GM12891 (cell line): ENCODE results near the gene CNTFR.

Source experiments
- DNase-seq: peaks from one replicate; pipeline ENCODE4 v3.0.0; 2011; ENCODE audit warnings: low spot score; ENCODE audit not compliant: insufficient read length
- FAIRE-seq: peaks from 2 replicates; lab custom pipeline; 2011; peaks lifted over from hg19 to GRCh38; lab: Jason Lieb, UNC
- PAX5 ChIP-seq: IDR thresholded peaks from 2 replicates; pipeline ENCODE4 v1.6.1; 2011; ENCODE audit warnings: low read length, moderate library complexity, mild to moderate bottlenecking; ENCODE audit not compliant: insufficient read depth, severe bottlenecking
- POLR2A ChIP-seq: IDR thresholded peaks from 2 replicates; pipeline ENCODE4 v1.6.1; 2011; ENCODE audit warnings: low read depth, low read length, control low read depth
- POLR2AphosphoS5 ChIP-seq: IDR thresholded peaks from 2 replicates; pipeline ENCODE4 v1.6.1; 2011; ENCODE audit warnings: low read depth, low read length, control low read depth
- POU2F2 ChIP-seq: IDR thresholded peaks from 2 replicates; pipeline ENCODE4 v1.6.1; 2011; ENCODE audit warnings: low read depth, mild to moderate bottlenecking, control low read depth, low read length, moderate library complexity
- SPI1 ChIP-seq: IDR thresholded peaks from 2 replicates; pipeline ENCODE4 v1.6.1; 2011; ENCODE audit warnings: low read depth, low read length, control low read depth
- TAF1 ChIP-seq: IDR thresholded peaks from 2 replicates; pipeline ENCODE4 v1.6.1; 2011; ENCODE audit warnings: low read depth, low read length, control low read depth

The CNTFR gene

DNA sequence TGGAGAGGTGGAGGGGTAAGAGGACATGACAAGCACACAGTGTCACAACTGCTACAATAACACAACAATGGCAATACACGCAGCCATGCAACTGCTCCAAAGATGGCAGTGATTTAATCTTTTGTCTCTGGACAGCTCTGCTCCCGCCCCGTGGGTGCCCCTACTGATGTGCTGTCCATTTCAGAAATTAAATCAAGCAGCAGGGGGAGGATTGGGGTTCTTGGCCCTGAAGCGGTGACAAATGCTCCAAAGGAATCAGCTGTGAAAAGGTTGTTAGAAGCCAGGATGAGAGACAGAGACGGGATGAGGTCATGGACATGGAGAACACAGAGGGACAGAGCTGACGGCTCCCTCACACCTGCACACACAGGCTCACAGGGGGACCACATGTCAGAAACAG is 22.6 kb downstream of the CNTFR start:
- DNase-seq (no peak), FAIRE-seq (no peak)
- no peak for TF ChIP-seq SPI1
- no peak for TF ChIP-seq POLR2AphosphoS5
- no peak for TF ChIP-seq TAF1
- TF ChIP-seq POLR2A, result no peak
- TF ChIP-seq PAX5, result no peak
- no peak for TF ChIP-seq POU2F2

DNA sequence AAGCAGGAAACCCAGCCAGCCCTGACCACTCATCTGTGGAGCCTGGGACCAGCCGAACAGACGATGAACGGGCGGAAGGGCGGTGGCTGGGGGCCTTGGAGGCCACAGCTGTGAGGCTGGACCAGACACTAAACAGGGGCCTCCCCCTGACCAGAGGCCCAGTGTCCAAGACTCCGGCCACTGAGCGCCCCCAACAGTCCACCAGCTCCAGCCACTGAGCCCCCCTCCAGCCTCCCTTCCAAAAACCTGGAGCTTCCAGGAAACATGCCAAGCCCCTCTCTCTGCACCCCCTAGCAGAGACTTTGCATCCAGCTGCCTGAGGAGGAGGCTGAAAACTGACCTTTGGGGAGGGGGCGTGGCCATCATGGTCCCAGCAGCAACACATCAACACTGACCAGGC is 23.2 kb downstream of the CNTFR start:
- DNase-seq (no peak), FAIRE-seq (no peak)
- no peak for TF ChIP-seq SPI1
- no peak for TF ChIP-seq POU2F2
- no peak for TF ChIP-seq POLR2AphosphoS5
- no peak for TF ChIP-seq PAX5
- no peak for TF ChIP-seq POLR2A
- no peak for TF ChIP-seq TAF1

DNA sequence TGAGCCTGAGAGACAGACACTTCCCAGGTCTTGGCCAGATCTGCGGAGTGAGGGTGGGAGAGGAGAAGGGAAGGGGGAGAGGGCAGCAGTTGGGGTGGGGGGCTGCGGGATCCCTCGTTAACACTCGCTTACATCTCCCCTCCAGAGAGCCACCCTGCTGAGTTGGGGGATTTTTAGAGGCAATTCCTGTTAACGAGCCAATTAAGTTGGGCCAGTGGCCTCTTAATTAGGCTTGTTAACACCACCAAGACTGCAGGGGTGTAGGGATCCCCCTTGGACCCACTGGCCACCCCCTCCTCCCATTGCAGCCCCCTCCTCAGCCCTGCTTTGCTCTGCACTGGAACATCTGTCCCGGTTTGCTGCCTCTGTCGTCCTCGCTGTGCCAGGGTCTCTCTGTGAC is 23.7 kb downstream of the CNTFR start:
- TF ChIP-seq SPI1 (no peak), TAF1 (no peak), PAX5 (no peak), POLR2A (no peak), POLR2AphosphoS5 (no peak), POU2F2 (no peak)
- DNase-seq, result no peak
- FAIRE-seq, result no peak

DNA sequence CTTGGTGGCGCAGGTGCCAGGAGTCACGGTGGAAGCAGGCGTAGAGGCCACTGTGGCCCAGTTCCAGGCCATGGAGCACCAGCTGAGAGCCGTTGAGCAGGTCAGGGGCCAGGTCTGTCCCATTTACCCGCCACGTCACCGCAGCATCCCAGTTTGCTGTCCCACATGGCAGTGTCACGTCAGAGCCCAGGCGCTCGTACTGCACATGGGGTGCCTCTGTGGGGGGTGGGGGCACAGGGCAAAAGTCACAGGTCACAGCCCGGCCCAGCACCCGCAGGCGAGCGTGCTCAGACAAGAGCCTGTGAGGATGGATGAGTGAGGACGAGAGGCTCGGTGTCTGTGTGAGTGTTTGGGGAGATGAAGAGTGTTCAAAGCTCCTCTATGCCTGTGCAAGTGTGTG is 24.9 kb downstream of the CNTFR start:
- no peak for DNase-seq
- no peak for FAIRE-seq
- TF ChIP-seq TAF1, result no peak
- no peak for TF ChIP-seq POLR2AphosphoS5
- no peak for TF ChIP-seq POLR2A
- TF ChIP-seq POU2F2, result no peak

DNA sequence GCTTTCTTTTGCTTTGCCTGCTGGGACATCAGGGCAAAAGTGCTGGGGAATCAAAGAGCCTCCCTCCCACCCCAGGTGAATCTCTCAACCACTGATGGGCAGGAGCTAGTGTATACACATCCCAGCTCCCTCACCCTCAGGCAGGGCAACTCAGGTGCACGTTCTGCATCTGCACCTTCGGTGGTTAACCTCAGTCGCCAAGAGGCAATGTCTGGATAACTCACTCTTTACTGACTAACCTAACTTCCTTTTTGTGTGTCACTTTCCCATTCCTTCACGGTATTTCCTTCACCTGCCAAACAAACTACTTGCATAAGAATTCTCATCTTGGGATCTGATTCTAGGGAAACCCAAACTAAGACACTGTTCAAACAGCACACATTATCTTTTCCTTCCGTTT is 26.3 kb downstream of the CNTFR start:
- TF ChIP-seq PAX5 (no peak), SPI1 (no peak), POLR2A (no peak)
- DNase-seq, result no peak
- FAIRE-seq, result no peak

DNA sequence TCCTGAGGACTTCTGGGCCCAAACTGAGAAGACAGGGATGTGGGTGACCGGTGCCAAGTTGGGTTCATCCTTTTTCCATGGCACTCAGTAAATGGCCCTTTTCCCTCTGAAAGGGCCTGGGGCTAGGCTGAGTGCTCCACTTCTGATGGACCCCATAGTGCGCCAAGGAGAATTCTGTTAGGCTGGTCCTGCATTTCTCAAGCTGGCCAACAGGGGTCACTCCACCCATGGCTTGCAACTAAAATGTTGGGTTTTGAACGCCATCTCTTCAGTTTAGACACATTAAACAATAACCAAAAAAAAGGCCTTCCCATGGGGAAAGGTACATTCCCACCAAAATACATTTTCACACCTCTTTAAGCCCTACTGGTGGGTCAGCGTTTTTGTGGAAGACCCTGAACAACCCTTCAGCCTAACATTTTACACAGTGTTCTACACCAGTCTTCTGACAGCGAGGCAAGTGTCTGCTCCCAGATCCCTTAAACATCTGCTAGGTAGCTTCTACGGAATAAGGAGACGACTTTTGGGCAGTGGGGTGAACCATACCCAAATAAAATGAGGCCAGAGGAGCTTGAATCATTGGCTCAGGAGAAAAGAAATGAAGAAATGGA is 27.3 kb downstream of the CNTFR start:
- no peak for TF ChIP-seq POLR2A
- TF ChIP-seq TAF1, result no peak
- TF ChIP-seq POU2F2, result no peak
- no peak for TF ChIP-seq PAX5
- no peak for TF ChIP-seq POLR2AphosphoS5
- no peak for TF ChIP-seq SPI1
- DNase-seq (no peak), FAIRE-seq (no peak)

DNA sequence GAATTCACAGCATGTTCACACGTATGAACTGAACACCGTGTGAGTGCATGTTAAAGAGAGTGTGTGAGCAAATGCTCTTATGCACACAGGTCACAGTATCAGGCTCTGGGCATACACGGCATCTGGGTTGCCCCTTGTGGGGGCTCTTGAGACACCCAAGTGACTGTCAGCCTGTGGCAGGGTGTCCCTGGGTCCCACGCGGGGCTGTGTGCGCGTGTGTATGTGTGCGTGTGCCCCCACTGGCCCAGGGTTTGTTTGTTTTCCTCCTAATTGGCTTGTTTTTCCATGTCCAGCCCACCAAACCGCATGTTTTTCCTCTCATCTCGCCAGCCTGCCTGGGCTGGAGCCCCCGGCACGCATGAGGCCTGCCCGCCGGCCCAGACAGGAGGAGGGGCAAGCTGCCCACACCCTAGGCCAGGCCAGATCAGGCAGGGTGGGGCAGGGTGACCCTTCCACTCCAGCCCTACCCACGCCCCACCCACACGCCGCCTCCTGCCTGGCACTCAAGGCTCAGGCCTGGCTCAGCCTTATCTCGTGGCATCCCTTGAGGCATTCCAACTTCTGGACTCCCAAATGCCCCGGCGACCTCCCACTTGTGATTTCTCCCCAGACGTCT is 28.8 kb downstream of the CNTFR start:
- DNase-seq (no peak), FAIRE-seq (no peak)
- no peak for TF ChIP-seq TAF1
- no peak for TF ChIP-seq PAX5
- TF ChIP-seq POLR2AphosphoS5, result no peak
- TF ChIP-seq SPI1, result no peak
- TF ChIP-seq POU2F2, result no peak
- TF ChIP-seq POLR2A, result no peak

DNA sequence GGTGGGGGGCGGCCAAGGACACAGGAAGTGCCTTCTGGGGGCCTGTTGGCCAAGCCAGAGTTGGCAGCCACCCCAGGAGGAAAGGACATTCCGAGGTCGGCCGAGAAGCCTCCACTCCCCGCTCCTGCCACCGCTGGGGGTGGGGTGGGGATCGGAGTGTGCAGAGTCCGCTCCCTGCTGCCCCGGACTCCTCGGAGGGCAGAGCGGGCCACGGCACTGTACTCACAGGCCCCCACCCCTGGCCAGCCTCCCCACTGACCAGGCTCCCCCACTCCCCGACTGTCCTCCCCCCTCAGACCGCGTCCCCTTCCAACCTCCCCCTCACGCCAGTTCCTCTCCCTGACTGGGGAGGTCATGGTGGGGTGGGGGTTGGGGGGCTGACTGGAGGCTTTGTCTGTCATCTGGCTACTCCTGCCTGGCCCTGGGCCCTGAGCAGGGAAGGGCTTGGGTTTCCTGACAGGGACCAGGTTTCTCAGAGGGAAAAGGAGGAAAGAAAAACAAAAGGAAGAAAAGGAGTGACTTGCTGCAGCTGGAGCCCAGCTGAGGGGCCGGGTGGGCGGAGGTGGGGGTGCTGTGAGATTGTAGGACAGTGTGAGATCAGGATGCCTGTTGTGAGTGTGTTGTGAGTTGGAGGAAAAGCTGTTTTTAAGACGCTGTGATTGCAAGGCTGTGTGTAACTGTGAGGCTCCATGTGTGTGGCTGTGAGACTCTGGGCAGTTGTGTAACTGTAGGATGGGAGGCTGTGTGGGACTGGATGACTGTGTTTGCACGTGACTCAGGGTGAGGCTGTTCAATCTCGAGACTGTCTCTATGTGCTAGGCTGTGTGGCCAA is 29.7 kb downstream of the CNTFR start:
- no peak for TF ChIP-seq TAF1
- TF ChIP-seq POU2F2, result no peak
- peak; percentile 59 for FAIRE-seq
- DNase-seq, result no peak

DNA sequence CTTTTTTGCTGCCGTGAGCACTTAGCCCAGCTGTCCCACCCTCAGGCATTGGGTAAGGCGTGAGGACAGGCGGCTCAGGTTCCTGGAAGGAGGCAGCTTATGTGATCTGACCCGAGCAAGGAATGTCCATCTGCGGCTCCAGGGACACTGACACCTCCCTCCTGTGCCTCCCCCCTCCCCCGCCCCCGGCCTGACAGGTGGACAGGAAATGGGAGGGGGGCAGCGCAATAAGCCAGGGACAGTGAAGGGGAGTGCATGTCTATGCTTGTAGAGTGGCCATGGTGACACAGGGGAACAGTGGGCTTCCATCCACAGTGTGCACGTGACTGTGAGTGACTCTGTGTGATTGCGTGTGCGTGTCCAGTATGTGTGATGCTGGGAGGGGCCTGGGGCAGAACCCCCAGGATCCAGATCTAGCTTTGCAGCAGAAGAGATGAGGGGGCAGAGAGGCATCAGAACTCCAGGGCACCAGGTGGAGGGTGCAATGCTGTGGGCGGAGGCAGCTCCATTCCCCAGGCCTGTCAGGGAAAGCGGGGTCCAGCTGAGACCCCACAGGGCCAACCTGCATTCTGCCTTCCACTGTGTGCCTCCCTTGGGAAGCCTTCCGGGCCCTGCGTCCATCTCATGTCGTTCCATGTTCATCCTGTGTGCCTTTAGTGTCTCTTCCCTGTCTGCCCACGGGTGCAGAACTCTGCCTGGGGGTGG is 30.5 kb downstream of the CNTFR start:
- FAIRE-seq (no peak), DNase-seq (no peak)
- no peak for TF ChIP-seq POLR2AphosphoS5
- no peak for TF ChIP-seq TAF1
- TF ChIP-seq SPI1, result no peak
- TF ChIP-seq POU2F2, result no peak
- TF ChIP-seq POLR2A, result no peak
- no peak for TF ChIP-seq PAX5

DNA sequence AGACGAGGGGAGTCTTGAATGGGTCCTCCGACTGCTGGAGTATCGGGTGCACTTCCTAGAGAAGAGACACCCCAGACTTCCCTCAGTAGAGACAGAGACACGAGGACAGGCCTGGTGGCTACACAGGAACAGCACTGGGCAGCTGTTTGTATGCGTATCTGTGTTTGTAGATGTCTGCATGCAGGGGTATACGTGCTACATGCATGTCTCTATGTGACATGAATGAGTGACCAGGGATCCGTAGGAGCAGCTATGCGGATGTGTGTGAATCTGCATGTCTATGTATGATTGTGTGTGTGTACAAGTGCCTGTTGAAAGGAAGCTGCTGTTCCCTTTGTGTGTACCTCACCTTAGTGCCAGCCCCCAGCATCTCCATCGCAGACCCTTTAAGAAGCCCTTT is 31.2 kb downstream of the CNTFR start:
- no peak for TF ChIP-seq POU2F2
- TF ChIP-seq SPI1, result no peak
- TF ChIP-seq POLR2AphosphoS5, result no peak
- TF ChIP-seq PAX5, result no peak
- FAIRE-seq (peak; percentile 45), DNase-seq (no peak)
